GM19438 (cell line): ENCODE results near the gene UBE2D1.
"Not testable (repeated sequence)": the region's sequence is repeated elsewhere in the genome, so short reads cannot be mapped to it uniquely, and the experiment has no call there.

Experiments
- ATAC-seq: cut with Tn5 transposase; IDR thresholded peaks from one replicate; pipeline ENCODE4 v1.9.1; 2021; ENCODE audit warnings: low read depth; ENCODE audit not compliant: unreplicated experiment

UBE2D1 gene

DNA sequence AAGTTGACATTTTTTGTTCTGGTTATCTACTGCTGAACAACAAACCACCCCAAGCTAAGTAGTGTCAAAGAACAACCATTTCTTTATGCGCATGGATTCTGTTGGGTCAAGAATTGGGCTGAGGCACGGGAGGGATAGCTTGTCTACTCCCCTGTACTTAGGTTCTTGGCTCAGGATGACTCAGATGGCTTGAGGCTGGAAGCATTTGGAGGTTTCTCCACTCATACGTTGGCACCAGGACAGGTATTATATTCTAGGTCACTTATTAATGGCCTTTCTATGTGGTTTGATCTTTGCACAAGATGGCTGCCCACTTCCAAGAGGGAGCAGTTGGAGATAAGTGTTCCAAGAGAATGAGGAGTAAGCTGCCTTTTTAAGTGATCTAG is 38.6 kb downstream of the UBE2D1 start:
- no peak for ATAC-seq

DNA sequence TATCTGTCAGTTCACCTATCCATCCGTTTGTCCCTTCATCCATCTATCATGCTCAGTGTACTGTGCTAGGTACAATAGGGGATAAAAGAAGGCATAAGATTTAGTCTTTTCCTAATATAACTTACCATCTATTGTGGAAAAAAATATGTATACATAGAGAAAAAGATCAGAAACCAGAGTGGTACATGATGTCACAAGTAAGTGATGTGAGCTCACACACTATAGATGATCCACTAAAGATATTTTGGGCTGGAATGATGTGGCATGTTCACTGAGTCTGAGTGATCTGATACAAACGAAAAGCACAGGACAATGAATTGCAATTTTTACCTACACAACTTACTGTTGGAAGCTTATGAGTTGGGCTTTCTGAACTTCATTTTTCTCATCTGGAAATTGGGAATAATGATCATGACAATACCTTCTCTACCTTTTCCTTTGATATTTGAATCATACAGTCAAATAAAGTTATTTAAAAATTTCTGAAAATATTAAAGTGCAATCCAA is 47.7 kb downstream of the UBE2D1 start:
- no peak for ATAC-seq

DNA sequence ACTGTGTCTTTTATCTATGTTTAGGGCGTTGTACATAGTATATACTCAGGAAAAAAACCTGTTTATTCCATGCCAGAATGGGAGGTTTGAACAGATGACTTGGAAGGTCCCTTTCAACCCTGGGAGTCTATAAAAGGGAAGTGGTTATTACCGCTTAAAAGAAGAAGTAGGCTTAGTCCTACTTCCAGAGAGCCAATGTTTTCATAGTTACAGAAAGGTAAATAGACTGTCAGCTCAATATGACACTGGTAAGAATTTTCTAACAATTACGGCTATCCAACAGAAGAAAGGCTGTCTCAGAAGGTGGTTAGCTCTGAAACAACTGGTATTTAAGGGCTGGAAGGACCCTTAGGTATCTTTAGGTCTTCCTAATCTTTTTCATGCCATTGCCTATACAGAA is 49.3 kb downstream of the UBE2D1 start:
- ATAC-seq = peak; percentile 39

- peak; percentile 1 for ATAC-seq
Observed at GRCh38 chr10:58384544-58384998, 49.8 kb downstream of the UBE2D1 start.

- ATAC-seq = peak; percentile 92
Observed at GRCh38 chr10:58384999-58385783, 50.4 kb downstream of the UBE2D1 start, which contains the start of gene TFAM. TFAM (plus strand) TSS chr10:58385410; CDS start chr10:58385548, 138 bp downstream.

DNA sequence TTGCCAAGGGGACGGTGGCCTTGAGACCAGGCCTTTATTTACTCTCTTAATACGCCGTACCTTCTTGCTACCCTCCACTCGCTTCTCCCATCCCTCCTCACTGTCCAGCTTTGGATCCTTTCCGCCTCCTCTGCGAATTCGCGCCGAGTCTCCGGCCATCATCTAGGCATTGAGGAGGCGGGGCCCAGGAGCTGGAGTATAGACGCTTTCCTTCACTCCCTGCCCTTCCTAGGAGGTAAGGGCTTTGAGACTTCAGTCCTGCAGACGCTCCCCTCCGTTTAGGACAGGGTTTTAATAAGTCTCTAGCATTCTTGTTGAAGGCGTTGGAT is 50.9 kb downstream of the UBE2D1 start:
- ATAC-seq = peak; percentile 14

- ATAC-seq = no peak
Observed at GRCh38 chr10:58389024-58389423, 54.2 kb downstream of the UBE2D1 start.

DNA sequence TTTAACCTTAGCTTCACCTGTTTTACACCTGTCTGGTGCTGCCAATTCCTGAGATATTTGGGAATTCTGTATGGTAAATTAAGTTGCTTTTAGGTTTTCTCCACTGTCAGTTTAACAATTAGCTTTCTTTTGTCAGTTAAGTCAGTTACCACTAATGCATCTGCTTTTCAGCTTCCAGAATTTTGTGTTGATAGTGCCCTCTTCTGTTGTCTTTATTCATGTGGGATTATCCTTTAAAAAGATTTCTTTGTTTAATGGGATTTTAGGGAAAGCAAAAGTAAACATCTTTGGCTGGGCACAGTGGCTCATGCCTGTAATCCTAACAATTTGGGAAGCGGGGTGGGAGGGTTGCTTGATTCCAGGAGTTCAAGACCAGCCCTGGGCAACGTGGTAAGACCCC is 58.5 kb downstream of the UBE2D1 start:
- no peak for ATAC-seq

DNA sequence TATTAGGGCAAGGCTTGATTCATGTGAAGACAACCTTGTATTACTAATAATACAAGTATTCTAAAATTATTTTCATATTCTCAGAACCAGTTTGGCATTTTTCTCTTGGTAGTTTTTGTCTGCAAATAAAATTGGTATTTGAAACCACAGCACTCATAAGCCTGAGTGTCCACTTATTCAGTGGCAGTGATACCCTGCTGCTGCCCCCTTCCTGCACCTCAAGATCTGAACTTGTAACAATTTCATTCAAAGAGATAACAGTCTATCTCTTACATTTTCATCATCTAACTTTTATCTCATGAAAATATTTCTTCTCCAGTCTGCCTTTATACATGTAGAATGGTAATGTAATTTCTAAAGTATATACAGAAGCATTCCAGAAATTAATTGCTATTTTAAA is 59.7 kb downstream of the UBE2D1 start:
- no peak for ATAC-seq

GRCh38 chr10:58396057-58396456 is 61.3 kb downstream of the UBE2D1 start:
- ATAC-seq = no peak

DNA sequence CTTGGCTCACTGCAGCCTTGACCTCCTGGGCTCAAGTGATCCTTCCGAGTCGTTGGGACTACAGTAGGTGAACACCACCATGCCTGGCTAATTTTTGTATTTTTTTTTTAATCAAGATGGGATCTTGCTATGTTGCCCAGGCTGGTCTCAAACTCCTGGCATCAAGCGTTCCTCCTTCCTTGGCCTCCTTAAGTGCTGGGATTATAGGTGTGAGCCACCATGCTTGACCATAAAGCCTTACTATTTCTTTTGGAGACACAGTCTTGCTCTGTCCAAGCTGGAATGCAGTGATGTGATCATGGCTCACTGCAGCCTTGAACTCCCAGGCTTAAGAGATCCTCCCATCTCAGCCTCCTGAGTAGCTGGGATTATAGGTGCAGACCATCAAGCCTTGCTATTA is 63.0 kb downstream of the UBE2D1 start:
- no peak for ATAC-seq

DNA sequence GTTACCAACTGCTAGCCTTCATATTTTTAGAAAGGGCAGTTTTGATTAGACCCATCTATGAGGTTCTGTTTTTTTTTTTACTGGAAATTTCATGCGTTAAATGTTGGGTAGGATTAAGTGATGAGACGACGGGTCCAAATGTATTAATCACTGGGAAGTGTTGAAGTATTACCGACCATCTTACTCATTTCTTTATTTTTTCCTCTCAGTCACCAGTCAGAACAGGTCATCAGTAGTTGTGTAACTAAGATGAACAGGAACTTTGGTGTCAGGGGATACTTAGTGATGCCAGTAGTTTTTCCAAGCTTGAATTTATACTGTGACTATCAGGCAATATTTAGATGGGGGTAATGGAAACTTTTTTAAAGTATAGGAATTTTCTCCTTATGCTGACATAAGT is 64.6 kb downstream of the UBE2D1 start:
- ATAC-seq = no peak

DNA sequence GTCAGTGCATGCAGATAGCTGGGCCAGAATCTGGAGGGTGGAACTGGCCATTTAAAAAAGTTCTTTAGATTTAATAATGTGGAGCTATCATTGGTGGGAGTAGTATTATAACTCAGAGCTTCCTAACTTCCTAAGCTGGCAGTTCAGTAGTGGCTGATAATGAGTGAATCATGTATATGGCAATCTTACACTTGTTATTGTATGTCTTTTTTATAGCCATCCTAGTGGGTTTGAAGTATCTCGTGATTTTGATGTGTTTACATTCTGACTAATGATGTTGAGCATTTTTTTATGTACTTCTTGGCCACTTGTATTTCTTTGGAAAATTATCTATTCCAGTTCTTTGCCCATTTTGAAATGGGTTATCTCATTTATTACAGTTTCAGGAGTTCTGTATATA is 65.8 kb downstream of the UBE2D1 start:
- no peak for ATAC-seq

GRCh38 chr10:58404001-58404400 is 69.2 kb downstream of the UBE2D1 start:
- no peak for ATAC-seq

DNA sequence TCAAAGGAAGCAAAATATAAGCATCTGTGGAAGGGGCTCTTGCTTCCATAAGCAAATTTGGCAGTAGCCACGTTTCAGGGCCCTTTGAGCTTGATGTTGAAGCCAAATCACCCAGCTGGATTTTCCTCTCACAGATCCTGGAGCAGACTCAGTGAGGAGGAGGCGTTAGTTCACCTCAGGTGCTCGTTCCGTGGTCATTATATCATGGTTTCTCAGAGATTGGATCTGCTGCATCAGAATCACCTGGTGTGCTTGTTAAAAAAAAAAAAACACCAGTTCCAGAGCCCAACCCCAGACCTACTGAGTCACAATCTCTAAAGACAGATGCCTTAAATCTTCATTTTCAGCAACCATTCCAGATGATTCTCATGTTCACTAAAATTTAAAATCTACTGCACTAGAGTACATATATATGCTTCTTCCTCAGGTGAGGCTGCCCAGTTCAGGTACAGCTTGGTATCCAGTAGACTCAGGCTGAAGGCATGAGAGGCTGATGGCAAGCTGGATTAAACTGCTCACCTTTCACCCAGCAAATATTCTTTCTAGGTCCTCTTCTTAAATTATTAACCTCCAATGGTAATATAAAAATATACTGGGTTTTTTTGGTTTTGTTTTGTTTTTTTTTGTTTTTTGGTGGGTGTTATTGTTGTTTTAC is 75.3 kb downstream of the UBE2D1 start:
- ATAC-seq = no peak

- ATAC-seq = no peak
Observed at GRCh38 chr10:58412502-58412961, 77.7 kb downstream of the UBE2D1 start.

DNA sequence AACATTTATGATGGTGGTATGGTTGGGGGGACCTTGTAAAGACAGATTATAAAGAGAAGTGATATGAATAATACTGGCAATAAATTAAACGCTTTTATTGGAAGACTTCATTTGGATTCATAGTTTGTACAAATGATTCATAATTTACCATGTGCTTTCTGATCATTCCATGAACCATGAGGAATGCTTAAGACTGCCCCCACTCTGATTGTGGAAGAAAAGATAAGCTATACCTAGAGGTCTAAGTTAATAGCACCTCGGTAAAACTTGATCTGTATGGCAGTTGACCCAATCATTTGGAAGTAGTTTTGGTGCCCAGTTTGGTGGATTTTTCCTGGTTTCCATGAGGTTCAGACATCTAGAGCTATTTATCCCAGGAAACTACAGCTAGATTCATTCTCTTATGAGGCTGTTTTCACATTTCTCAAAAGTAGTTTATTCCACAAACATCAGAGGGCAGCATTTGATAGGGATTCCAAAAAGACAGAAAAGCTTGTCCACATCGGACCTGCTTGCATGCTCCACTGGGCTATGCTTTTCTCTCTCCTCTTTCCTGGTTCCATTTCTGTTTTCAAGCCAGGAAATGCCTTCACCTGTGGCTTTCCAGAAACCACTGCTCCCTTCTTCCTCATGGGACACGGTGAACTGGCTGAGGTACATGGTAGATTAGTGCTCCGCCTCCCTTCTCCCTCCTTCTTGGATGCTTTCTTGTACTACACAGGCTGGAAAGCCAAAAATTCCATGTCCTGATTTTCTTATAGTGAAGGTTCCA is 79.7 kb downstream of the UBE2D1 start:
- no peak for ATAC-seq

DNA sequence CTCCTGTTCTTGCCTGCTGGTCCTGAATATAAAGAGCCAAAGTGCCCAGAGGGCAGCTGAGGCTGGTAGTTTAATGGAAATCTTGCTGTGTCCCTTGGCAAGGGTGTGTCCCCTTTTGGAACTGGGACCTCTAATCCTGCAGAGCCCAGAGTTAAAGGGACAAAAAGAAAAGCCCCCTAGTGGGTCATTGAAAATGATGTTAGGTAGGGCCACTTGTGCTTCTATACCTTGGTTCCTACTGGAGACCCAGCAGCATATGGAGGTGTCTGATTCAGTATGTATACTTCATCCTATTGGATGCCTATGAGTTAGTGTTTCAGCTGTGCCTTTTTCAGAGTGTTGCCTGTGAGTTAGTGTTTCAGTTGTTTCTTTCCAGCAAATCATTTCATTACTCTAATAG is 81.0 kb downstream of the UBE2D1 start:
- no peak for ATAC-seq

- ATAC-seq = not testable (repeated sequence)
Observed at GRCh38 chr10:58417902-58418301, 83.1 kb downstream of the UBE2D1 start.
